GM12864 (cell line): ENCODE results near the gene LENG8.
"Not testable (repeated sequence)": the region's sequence is repeated elsewhere in the genome, so short reads cannot be mapped to it uniquely, and the experiment has no call there.

Source experiments
- DNase-seq: peaks from one replicate; pipeline ENCODE4 v3.0.0-alpha.2; 2011; ENCODE audit warnings: low read depth
- H3K4me3 ChIP-seq: 2 replicates; pipeline ENCODE4 v1.5.1; 2011; ENCODE audit warnings: mild to moderate bottlenecking, low read depth, low read length, control low read depth
- TF ChIP-seq, protein P1 (sequence below): IDR thresholded peaks from 2 replicates; pipeline ENCODE4 v1.5.1; 2011; ENCODE audit warnings: low read depth, mild to moderate bottlenecking, moderate library complexity, low read length, control low read depth, inconsistent platforms; ENCODE audit errors: missing control alignments

Gene LENG8

GRCh38 chr19:54439174-54439851 is 9.7 kb upstream of the LENG8 start:
- TF ChIP-seq, protein P1, sequence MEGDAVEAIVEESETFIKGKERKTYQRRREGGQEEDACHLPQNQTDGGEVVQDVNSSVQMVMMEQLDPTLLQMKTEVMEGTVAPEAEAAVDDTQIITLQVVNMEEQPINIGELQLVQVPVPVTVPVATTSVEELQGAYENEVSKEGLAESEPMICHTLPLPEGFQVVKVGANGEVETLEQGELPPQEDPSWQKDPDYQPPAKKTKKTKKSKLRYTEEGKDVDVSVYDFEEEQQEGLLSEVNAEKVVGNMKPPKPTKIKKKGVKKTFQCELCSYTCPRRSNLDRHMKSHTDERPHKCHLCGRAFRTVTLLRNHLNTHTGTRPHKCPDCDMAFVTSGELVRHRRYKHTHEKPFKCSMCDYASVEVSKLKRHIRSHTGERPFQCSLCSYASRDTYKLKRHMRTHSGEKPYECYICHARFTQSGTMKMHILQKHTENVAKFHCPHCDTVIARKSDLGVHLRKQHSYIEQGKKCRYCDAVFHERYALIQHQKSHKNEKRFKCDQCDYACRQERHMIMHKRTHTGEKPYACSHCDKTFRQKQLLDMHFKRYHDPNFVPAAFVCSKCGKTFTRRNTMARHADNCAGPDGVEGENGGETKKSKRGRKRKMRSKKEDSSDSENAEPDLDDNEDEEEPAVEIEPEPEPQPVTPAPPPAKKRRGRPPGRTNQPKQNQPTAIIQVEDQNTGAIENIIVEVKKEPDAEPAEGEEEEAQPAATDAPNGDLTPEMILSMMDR = peak; percentile 41
- DNase-seq = no peak
- no peak overlapping the region for H3K4me3 ChIP-seq

- TF ChIP-seq, protein P1 = no peak
- no peak for DNase-seq
- no peak overlapping the region for H3K4me3 ChIP-seq
Measured at GRCh38 chr19:54440641-54441040, 8.4 kb upstream of the LENG8 start.

- no peak for DNase-seq
- H3K4me3 ChIP-seq = no peak overlapping the region
- TF ChIP-seq, protein P1 = no peak
Measured at GRCh38 chr19:54444737-54445136, 4.3 kb upstream of the LENG8 start.

GRCh38 chr19:54446349-54446748 is 2.6 kb upstream of the LENG8 start:
- not testable (repeated sequence) for H3K4me3 ChIP-seq, DNase-seq

- DNase-seq = no peak
- peak overlapping the region; percentile 91 for H3K4me3 ChIP-seq
- TF ChIP-seq, protein P1 = no peak
Measured at GRCh38 chr19:54448040-54448773, 792 bp upstream of the LENG8 start.

GRCh38 chr19:54449701-54450069 is 686 bp downstream of the LENG8 start:
- peak overlapping the region; percentile 91 for H3K4me3 ChIP-seq
- TF ChIP-seq, protein P1 = no peak
- DNase-seq = no peak

GRCh38 chr19:54451331-54451871 is 2.4 kb downstream of the LENG8 start:
- no peak overlapping the region for H3K4me3 ChIP-seq
- DNase-seq = no peak
- TF ChIP-seq, protein P1 = no peak
